ENCODE measurements around the gene CBFA2T3.

Gene CBFA2T3

DNA sequence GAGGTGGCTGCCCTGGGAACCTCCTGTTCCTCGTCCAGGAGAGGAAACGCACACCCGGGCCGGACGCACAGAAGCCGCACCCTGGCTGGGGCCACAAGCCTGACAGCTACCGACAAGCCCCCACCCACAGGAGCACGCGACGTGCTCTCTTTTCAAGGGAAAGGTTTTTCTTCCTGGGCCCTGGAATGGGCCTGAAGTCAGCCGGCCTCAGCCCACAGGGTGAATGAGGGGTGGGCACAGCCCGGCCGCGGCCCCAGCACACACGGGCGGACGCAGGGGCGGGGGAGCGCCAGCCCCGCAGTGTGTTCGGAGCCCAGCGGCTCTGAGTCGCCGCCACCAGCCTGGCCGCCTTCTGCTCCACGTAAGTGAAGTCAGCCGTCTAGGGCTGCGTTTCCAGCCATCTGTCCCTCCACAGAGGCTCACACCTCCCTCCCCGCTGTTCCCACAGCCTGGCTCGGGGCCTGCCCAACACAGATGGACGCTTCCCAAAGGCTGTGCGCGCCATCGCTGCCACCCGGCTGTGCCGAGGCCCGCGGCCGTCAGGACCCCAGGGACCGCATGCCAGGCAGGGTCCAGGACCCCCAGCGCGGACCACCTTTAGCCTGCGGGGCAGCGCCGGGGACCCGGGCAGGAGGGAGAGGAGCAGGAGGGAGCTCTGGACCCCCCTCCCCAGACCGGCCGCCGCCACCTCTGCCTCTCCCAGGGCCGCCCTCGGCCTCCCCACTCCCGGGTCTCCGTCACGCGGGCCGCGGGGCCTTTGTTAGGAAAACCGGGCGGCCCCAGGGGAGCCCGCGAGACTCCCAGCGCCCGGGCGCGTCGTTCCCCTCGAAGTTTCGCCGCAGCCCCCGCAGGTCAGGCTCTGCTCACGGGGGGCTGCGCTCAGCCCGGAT lies 36.8 kb downstream of the CBFA2T3 start:
- Histone ChIP-seq H3K27ac (ENCODE audit: low read depth, low read length) (no peak overlapping the region), H3K36me3 (ENCODE audit: control insufficient read depth, insufficient read depth, low read length) (no peaks in the 10 kb centered on the region), H3K27me3 (ENCODE audit: control insufficient read depth, insufficient read depth, low read length) (peaks cover 30% of the 10 kb centered on the region), H3K4me3 (ENCODE audit: low read length) (peak overlapping the region; percentile 61), H3K4me1 (ENCODE audit: control insufficient read depth, insufficient read depth, low read length) (peaks cover 3% of the 10 kb centered on the region), H3K9ac (ENCODE audit: low read length) (no peak overlapping the region)

- Histone ChIP-seq H3K27me3 (ENCODE audit: control insufficient read depth, insufficient read depth, low read length) (peaks cover 33% of the 10 kb centered on the region), H3K4me3 (ENCODE audit: low read length) (peak overlapping the region; percentile 61), H3K27ac (ENCODE audit: low read depth, low read length) (peak overlapping the region; percentile 14), H3K36me3 (ENCODE audit: control insufficient read depth, insufficient read depth, low read length) (no peaks in the 10 kb centered on the region), H3K4me1 (ENCODE audit: control insufficient read depth, insufficient read depth, low read length) (peaks cover 3% of the 10 kb centered on the region), H3K9ac (ENCODE audit: low read length) (no peak overlapping the region)
Measured at GRCh38 chr16:88939245-88939971, 37.6 kb downstream of the CBFA2T3 start.

GRCh38 chr16:88938777-88939244 lies 38.2 kb downstream of the CBFA2T3 start:
- H3K27me3 ChIP-seq (ENCODE audit: control insufficient read depth, insufficient read depth, low read length) = peaks cover 33% of the 10 kb centered on the region
- no peak overlapping the region for H3K9ac ChIP-seq (ENCODE audit: low read length)
- no peak overlapping the region for H3K27ac ChIP-seq (ENCODE audit: low read depth, low read length)
- no peaks in the 10 kb centered on the region for H3K36me3 ChIP-seq (ENCODE audit: control insufficient read depth, insufficient read depth, low read length)
- peaks cover 3% of the 10 kb centered on the region for H3K4me1 ChIP-seq (ENCODE audit: control insufficient read depth, insufficient read depth, low read length)
- H3K4me3 ChIP-seq (ENCODE audit: low read length) = peak overlapping the region; percentile 61

GRCh38 chr16:88938119-88938776 lies 38.8 kb downstream of the CBFA2T3 start:
- H3K4me3 ChIP-seq (ENCODE audit: low read length) = no peak overlapping the region
- no peaks in the 10 kb centered on the region for H3K36me3 ChIP-seq (ENCODE audit: control insufficient read depth, insufficient read depth, low read length)
- no peak overlapping the region for H3K27ac ChIP-seq (ENCODE audit: low read depth, low read length)
- H3K27me3 ChIP-seq (ENCODE audit: control insufficient read depth, insufficient read depth, low read length) = peaks cover 29% of the 10 kb centered on the region
- no peak overlapping the region for H3K9ac ChIP-seq (ENCODE audit: low read length)
- peaks cover 3% of the 10 kb centered on the region for H3K4me1 ChIP-seq (ENCODE audit: control insufficient read depth, insufficient read depth, low read length)

GRCh38 chr16:88937206-88937621 lies 39.8 kb downstream of the CBFA2T3 start:
- no peak overlapping the region for H3K27ac ChIP-seq (ENCODE audit: low read depth, low read length)

DNA sequence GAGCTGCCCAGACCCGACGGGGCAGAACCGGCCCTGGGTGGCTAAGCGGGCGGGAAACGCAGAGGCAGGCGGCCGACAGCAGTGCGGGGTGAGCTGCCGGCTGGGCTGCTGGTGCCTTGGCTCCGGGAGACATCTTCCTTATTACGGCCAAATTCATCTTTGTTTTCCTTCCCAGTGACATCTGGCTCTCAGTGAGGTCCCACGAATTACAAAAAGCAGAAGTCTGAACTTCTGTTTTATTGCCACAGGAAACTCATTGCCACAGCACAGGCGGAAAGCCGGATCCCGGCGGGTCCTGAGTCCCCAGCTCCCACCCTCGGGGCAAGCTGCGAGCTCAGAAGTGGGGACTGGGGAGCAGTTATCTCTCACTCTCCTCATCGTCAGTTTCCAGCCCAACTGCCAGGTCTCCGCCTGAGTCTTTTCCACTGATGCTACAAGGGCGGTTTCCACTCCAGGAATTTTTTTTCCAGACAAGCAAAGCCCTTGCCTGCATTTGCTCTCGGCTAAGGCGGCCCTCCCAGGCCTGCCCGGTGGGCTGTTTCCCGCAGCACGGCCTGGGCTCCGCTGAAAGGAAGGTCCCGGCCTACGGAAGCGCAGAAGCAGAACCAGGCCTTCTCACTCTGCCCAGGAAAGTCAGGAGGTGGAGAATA lies 40.3 kb downstream of the CBFA2T3 start:
- Histone ChIP-seq H3K27me3 (ENCODE audit: control insufficient read depth, insufficient read depth, low read length) (peaks cover 22% of the 10 kb centered on the region), H3K27ac (ENCODE audit: low read depth, low read length) (peak overlapping the region; percentile 6), H3K4me1 (ENCODE audit: control insufficient read depth, insufficient read depth, low read length) (peaks cover 3% of the 10 kb centered on the region)

More at GRCh38 chr16:88937206-88937621, 39.8 kb downstream of the CBFA2T3 start:
- peaks cover 3% of the 10 kb centered on the region for H3K4me1 ChIP-seq (ENCODE audit: control insufficient read depth, insufficient read depth, low read length)
- no peaks in the 10 kb centered on the region for H3K36me3 ChIP-seq (ENCODE audit: control insufficient read depth, insufficient read depth, low read length)
- H3K27me3 ChIP-seq (ENCODE audit: control insufficient read depth, insufficient read depth, low read length) = peaks cover 25% of the 10 kb centered on the region
- H3K9ac ChIP-seq (ENCODE audit: low read length) = no peak overlapping the region
- peak overlapping the region; percentile 18 for H3K4me3 ChIP-seq (ENCODE audit: low read length)

DNA sequence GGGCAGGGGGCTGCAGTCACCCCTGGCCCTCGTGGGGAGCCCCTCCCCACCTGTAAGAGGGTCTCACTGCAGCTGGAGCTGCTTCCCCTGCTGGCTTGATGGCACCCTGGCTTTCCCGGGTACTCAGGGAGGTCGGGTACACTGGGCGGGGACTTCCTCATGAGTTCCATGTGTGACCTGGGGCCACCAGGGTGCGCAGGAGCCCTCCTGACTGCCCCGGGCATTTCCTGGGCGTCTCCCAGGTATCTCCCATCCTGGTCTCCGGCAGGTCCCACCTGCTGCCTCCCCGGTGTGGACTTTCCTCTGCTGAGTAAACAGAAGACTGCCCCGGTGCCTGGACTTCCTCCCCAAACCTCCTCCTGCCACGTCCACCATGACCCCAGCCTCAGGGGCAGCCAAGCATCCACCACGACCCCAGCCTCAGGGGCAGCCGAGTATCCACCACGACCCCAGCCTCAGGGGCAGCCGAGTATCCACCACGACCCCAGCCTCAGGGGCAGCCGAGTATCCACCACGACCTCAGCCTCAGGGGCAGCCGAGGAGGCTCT lies 40.9 kb downstream of the CBFA2T3 start:
- H3K9ac ChIP-seq (ENCODE audit: low read length) = no peak overlapping the region
- H3K36me3 ChIP-seq (ENCODE audit: control insufficient read depth, insufficient read depth, low read length) = no peaks in the 10 kb centered on the region
- peaks cover 22% of the 10 kb centered on the region for H3K27me3 ChIP-seq (ENCODE audit: control insufficient read depth, insufficient read depth, low read length)
- peak overlapping the region; percentile 6 for H3K27ac ChIP-seq (ENCODE audit: low read depth, low read length)
- peaks cover 3% of the 10 kb centered on the region for H3K4me1 ChIP-seq (ENCODE audit: control insufficient read depth, insufficient read depth, low read length)
- H3K4me3 ChIP-seq (ENCODE audit: low read length) = no peak overlapping the region

More for the DNA sequence above, 40.3 kb downstream of the CBFA2T3 start:
- no peak overlapping the region for H3K9ac ChIP-seq (ENCODE audit: low read length)
- H3K4me3 ChIP-seq (ENCODE audit: low read length) = peak overlapping the region; percentile 18
- no peaks in the 10 kb centered on the region for H3K36me3 ChIP-seq (ENCODE audit: control insufficient read depth, insufficient read depth, low read length)

DNA sequence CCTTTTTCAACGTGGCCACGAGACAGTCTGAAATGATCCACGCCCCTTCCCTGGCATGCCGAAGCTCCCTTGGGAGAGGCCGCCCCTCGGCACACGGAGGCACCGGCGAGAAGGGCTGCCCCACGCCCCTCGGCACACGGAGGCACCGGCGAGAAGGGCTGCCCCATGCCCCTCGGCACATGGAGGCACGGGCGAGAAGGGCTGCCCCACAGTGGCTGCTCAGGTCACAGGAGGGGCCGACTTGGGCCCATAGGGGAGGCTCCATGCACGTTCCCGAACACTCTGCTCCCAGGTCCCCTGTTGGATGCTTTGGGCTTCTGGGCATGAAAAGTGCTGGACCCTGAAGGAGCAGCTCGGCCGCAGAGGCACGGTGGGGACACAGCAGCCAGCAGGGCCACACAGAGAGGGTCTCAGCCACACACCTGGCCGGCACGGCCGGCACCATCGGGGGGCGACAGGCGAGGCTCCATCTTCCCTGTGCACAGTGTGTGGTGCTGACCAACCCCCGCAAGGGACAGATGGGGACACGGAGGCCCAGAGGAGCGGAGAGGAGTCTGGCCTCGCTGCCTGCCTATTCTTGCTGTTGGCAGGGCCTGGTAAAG lies 42.8 kb downstream of the CBFA2T3 start:
- H3K4me1 ChIP-seq (ENCODE audit: control insufficient read depth, insufficient read depth, low read length) = peaks cover 3% of the 10 kb centered on the region
- H3K4me3 ChIP-seq (ENCODE audit: low read length) = no peak overlapping the region
- no peak overlapping the region for H3K9ac ChIP-seq (ENCODE audit: low read length)
- peaks cover 13% of the 10 kb centered on the region for H3K27me3 ChIP-seq (ENCODE audit: control insufficient read depth, insufficient read depth, low read length)
- H3K27ac ChIP-seq (ENCODE audit: low read depth, low read length) = no peak overlapping the region
- no peaks in the 10 kb centered on the region for H3K36me3 ChIP-seq (ENCODE audit: control insufficient read depth, insufficient read depth, low read length)

GRCh38 chr16:88932929-88933328 lies 44.1 kb downstream of the CBFA2T3 start:
- Histone ChIP-seq H3K27me3 (ENCODE audit: control insufficient read depth, insufficient read depth, low read length) (peaks cover 17% of the 10 kb centered on the region), H3K4me3 (ENCODE audit: low read length) (no peak overlapping the region), H3K27ac (ENCODE audit: low read depth, low read length) (no peak overlapping the region), H3K36me3 (ENCODE audit: control insufficient read depth, insufficient read depth, low read length) (no peaks in the 10 kb centered on the region), H3K4me1 (ENCODE audit: control insufficient read depth, insufficient read depth, low read length) (peaks cover 3% of the 10 kb centered on the region), H3K9ac (ENCODE audit: low read length) (no peak overlapping the region)

GRCh38 chr16:88931936-88932335 lies 45.1 kb downstream of the CBFA2T3 start:
- H3K4me1 ChIP-seq (ENCODE audit: control insufficient read depth, insufficient read depth, low read length) = peaks cover 1% of the 10 kb centered on the region
- H3K4me3 ChIP-seq (ENCODE audit: low read length) = no peak overlapping the region
- no peaks in the 10 kb centered on the region for H3K36me3 ChIP-seq (ENCODE audit: control insufficient read depth, insufficient read depth, low read length)
- H3K27ac ChIP-seq (ENCODE audit: low read depth, low read length) = no peak overlapping the region
- H3K9ac ChIP-seq (ENCODE audit: low read length) = no peak overlapping the region
- H3K27me3 ChIP-seq (ENCODE audit: control insufficient read depth, insufficient read depth, low read length) = peaks cover 17% of the 10 kb centered on the region

DNA sequence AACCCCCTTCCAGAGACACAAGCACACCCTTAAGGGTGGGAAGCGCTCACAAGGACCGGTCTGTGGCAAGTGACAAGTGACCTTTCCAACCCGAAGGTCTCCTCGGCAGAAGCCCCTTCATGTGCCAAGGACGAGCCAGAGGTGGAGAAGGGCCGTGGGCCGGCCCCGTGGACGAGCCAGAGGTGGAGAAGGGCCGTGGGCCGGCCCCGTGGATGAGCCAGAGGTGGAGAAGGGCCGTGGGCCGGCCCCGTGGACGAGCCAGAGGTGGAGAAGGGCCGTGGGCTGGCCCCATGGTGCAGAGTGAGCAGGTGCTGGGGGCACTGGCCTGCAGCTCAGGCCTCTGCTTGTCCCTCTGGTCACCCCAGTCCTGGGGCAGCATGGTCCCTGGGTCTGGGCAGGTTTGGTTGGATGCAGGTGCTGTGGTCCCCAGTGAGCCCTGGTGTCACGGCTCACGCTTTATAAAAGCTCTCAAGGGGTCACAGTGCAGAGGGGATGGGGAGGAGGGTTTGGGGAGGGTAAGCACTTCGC lies 45.6 kb downstream of the CBFA2T3 start:
- Histone ChIP-seq H3K27ac (ENCODE audit: low read depth, low read length) (no peak overlapping the region), H3K4me3 (ENCODE audit: low read length) (no peak overlapping the region), H3K27me3 (ENCODE audit: control insufficient read depth, insufficient read depth, low read length) (peaks cover 17% of the 10 kb centered on the region), H3K4me1 (ENCODE audit: control insufficient read depth, insufficient read depth, low read length) (no peaks in the 10 kb centered on the region), H3K36me3 (ENCODE audit: control insufficient read depth, insufficient read depth, low read length) (no peaks in the 10 kb centered on the region), H3K9ac (ENCODE audit: low read length) (no peak overlapping the region)

All from rectal smooth muscle tissue (tissue), 1 donor.